T-helper 2 cell (primary cell): Measurements from ENCODE around the gene PLEKHJ1.
A peak's percentile ranks its signal among the peaks of the same experiment; 100 is the strongest.
"Not testable (repeated sequence)": the region's sequence is repeated elsewhere in the genome, so short reads cannot be mapped to it uniquely, and the experiment has no call there.

ENCODE experiments used
- DNase-seq, 5 experiments: peaks; one replicate each; pipeline versions ENCODE4 v3.0.0 to v3.0.0-alpha.2; 2012 to 2022

PLEKHJ1 gene

GRCh38 chr19:2217591-2217990, 18.5 kb downstream of the PLEKHJ1 start:
- no peak for DNase-seq

GRCh38 chr19:2216361-2217225, 19.5 kb downstream of the PLEKHJ1 start:
- no peak for DNase-seq

DNA sequence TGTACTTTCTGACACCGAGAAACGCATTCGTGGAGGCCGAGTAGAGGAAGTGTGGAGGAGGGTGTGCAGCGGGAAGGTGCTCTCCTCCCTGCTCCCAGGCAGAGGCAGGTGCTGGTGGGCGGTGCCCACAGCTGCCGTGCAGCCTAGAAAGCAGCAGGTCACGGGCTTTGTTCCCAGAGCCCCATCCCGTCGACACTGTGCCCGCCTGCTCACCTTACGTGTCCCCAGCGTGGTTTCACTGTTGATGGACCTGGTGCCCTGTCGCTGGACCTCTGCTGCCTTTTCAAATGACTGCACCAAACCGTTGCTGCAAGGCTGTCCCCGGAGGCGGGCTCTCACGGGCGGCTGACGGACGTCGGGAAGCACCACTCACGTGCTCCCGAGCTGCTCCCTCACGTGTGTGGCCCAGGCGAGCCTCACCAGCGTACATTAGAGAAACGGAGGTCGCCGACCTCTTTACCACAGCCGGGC, 20.8 kb downstream of the PLEKHJ1 start:
- DNase-seq: peak in 2 of 5 experiments; percentile 22 to 26

- no peak for DNase-seq
Observed at GRCh38 chr19:2214251-2214650, 21.9 kb downstream of the PLEKHJ1 start.

DNA sequence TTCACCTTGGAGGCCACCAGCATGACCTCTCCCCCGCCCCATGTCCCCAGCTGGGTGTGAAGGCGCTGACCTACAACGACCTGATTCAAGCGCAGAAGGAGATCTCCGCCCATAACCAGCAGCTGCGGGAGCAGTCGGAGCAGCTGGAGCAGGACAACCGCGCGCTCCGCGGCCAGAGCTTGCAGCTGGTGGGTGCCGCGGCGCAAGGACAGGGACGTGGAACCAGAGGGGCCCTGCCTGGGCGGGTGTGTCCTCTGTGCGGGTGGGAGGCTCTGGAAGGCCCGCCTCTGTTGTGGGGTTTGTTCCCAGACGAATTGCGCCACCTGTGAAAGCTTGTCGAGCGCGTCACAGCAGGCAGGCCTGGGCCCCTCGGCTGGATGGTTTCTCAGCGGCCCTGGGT, 22.3 kb downstream of the PLEKHJ1 start:
- DNase-seq: no peak

- DNase-seq: no peak
Observed at GRCh38 chr19:2212861-2213711, 23.0 kb downstream of the PLEKHJ1 start.

- no peak for DNase-seq
Observed at GRCh38 chr19:2210987-2211740, 25.0 kb downstream of the PLEKHJ1 start.

DNA sequence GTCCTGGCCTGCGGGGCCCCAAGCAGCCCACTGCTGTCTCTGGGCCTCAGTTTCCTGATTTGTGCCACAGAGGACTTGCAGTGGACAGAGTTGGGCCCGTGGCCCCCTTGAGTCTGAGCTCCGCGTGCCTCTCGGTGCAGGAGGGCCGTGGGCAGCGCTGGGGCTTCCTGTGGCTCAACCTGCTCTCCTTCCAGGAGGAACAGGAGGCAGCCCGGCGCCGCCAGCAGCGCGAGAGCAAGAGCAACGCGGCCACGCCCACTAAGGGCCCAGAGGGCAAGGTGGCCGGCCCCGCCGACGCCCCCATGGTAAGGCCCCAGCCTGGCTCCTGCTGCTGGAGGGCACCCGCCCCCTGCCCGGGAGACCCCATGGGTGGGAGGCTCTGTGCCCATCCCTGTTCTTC, 25.9 kb downstream of the PLEKHJ1 start:
- DNase-seq: no peak

DNA sequence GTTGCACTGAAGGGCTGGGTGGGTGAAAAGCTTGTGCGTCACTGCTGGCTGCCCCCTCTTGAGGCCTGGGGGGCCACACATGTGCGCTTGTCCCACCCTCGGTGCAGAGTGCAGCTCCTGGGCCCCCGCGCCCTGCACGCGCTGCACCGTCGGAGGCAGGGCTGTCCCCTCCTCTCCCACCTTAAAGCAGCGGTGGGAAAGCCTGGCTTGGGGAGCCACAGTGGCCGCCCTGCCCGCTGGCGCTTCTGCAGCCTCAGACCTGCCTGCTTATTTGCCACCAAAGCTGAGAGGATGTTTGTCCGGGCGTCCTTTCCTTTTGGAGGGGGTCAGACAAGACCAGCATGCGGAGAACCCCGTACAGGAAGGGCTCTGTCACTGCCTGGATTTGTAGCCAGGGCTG, 26.7 kb downstream of the PLEKHJ1 start:
- DNase-seq: no peak

GRCh38 chr19:2208975-2209374, 27.2 kb downstream of the PLEKHJ1 start:
- DNase-seq: no peak

GRCh38 chr19:2207991-2208860, 27.9 kb downstream of the PLEKHJ1 start:
- DNase-seq: peak in 1 of 5 experiments; percentile 35

- no peak for DNase-seq
Observed at GRCh38 chr19:2207008-2207407, 29.1 kb downstream of the PLEKHJ1 start.

GRCh38 chr19:2202366-2202765, 33.8 kb downstream of the PLEKHJ1 start:
- no peak for DNase-seq

DNA sequence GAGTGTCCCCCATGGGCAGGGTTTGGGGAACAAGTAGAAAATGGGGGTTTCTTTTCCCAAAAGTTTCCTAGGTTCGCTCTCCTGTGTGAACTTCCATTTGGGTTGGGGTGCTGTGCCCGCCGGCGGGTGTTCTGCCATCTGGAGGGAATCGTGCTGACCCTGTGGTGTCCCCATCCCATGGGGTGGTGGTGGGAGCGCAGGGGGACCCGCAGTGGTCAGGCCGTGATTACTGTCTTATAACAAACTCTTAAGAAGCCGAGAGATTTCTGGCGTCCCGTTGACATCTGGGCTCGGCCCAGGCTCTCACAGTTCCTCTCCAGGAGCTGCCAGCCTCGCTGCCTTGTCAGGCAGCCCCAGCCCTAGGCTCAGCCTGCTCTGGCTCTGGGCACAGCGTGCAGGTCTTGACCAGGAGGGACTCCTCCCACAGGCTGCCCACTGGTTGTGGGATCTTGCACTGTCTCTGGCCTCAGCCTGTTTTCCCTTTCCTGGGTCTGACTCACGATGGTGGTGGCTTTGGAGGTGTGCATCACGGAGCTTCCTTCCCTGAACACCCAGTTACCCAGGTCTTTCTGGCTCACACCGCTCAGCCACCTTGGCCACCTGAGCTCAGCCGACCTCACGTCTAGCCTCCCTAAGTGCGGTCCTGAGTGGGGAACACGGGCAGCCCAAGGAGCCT, 34.5 kb downstream of the PLEKHJ1 start:
- no peak for DNase-seq

DNA sequence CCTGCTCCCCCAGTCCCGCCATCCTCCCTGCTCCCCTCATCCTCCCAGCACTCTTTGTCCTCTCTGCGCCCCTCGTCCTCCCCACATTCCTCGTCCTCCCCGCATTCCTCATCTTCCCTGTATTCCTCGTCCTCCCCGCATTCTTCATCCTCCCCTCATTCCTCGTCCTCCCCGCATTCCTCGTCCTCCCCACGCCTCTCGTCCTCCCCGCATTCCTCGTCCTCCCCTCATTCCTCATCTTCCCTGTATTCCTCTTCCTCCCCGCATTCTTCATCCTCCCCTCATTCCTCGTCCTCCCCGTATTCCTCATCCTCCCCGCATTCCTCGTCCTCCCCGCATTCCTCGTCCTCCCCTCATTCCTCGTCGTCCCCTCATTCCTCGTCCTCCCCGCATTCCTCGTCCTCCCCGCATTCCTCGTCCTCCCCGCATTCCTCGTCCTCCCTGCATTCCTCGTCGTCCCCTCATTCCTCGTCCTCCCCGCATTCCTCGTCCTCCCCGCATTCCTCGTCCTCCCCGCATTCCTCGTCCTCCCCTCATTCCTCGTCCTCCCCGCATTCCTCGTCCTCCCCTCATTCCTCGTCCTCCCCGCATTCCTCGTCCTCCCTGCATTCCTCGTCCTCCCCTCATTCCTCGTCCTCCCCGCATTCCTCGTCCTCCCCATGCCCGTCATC, 35.4 kb downstream of the PLEKHJ1 start:
- DNase-seq: not testable (repeated sequence)

GRCh38 chr19:2199861-2200623, 36.1 kb downstream of the PLEKHJ1 start:
- no peak for DNase-seq

DNA sequence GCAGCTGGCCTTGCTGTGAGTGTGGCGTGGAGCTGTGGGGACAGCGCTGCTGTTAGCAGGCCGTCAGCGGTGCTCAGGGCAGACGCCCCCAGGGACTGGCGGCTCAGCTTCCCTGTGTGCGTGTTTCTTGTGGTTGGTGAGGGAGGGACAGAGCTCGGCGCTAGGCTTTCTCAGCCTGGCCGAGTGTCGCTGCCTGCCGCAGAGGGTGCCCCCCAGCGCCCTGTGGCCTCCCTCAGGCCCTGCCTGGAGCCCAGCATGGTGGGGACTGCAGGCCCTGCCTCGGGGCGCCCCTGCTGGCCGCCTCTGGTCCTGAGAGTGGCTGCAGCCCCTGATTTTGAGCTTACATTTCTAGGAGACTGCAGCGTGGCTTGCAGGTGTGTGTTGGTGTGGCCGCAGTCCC, 36.9 kb downstream of the PLEKHJ1 start:
- no peak for DNase-seq

DNA sequence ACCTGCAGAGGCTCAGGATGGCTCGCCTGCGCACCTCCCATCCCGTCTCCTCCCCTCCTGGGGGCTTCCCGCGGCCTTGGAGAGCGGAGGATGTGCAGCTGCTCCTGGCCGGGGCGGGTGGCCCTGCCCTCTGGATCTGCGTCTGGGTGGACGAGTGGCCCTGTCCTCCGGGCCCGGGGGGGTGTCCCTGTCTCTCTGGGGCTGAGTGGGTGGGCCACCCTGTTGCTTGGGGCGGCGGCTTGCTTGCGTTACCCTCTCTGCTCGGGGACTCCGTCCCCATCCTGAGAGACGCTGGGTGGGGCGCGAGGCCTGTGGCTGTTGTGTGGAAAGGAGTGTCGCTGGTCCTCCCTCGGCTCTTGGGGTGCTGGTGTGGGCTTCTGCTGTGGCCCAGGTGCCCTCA, 37.8 kb downstream of the PLEKHJ1 start:
- no peak for DNase-seq

GRCh38 chr19:2197270-2197669, 38.9 kb downstream of the PLEKHJ1 start:
- no peak for DNase-seq

DNA sequence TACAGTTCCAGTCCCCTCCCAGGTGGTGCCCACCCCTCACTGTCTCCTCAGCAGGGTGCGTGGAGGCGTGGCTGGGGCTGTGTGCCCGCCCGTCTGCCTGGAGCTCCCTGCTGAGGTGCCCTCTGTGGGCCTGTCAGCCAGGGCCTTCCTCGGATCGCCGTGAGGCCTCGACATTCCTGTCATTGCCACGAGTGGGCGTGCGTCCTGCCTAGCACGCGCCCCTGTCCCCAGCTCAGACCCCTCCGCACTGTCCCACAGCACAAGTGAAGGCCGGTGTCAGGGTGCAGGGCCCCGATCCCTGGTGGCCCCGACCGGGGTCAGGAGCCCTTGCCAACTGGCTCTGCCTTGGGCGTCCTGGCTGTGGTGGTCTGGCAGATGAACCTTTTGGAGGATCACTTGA, 40.2 kb downstream of the PLEKHJ1 start:
- DNase-seq: no peak
